Fibroblast of skin of scalp (primary cell): ENCODE measurements around the gene C6orf47. TPM values are rescaled to one million over a fixed set of nuclear protein-coding genes. Genes with fewer than 3 reads are reported as not detected.
"Not testable (repeated sequence)": the region's sequence is repeated elsewhere in the genome, so short reads cannot be mapped to it uniquely, and the experiment has no call there.

Experiments
- DNase-seq: peaks from one replicate; pipeline ENCODE4 v3.0.0-alpha.2; 2013
- polyA plus RNA-seq, 2 experiments: library from polyadenylated mRNA; unstranded; fragments of 120-200 nt; gene quantifications; one replicate each; pipeline ENCODE4 v1.2.1, GENCODE V29; 2013; ENCODE audit not compliant: insufficient read length in 2 of 2

The C6orf47 gene, protein sequence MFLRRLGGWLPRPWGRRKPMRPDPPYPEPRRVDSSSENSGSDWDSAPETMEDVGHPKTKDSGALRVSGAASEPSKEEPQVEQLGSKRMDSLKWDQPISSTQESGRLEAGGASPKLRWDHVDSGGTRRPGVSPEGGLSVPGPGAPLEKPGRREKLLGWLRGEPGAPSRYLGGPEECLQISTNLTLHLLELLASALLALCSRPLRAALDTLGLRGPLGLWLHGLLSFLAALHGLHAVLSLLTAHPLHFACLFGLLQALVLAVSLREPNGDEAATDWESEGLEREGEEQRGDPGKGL
- polyA plus RNA-seq (2013, experiment 1 of 2; ENCODE audit: insufficient read length): 16.2 TPM
- 16.4 TPM for polyA plus RNA-seq (2013, experiment 2 of 2; ENCODE audit: insufficient read length)

DNA sequence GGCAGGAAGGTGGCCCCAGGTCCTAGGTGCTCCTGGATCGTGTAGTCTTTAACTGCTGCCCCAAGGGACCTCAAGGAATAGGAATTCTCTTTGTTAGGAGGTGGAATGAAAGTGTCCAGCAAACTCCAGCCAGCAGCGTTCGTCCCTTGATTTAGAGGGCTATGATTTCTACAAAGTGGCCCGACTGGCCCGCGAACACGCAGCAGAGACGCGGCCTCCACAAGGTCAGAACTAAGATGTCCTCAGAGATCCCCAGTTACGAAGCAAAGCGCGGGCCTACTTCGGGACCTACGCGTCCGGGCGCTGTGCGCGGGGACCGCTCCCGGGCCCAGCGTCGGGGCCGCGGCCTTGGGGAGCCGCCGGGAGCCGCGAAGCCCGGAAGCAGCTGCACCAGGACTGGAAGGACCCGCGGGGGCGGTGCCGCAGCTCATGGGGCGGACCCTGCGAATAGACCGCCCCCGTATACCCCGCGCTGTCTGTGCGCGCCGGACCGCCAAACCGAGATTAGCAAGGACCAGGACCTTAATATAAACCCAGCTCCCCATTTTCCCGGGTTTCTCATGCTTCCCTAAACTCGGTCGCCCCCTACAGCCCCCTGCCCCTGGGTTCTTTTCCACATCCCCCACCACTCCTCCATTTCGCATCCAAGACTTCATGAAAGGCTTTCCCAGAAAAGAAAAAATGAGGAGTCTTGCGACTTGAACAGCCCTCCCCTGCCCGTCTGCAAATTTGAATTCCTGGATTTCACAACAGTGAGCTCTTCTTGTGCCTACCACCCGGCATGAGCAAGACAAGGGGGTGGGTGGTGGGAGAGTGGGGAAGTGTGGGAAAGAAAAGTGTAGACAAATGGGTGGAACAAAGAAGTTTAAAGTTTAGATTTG lies at the start of gene C6orf47:
Gene C6orf47, minus strand, starts transcription at position 398 of the 881 bp plus-strand sequence. CDS start 831 bp downstream, outside the sequence.
- peak; percentile 82 for DNase-seq

DNA sequence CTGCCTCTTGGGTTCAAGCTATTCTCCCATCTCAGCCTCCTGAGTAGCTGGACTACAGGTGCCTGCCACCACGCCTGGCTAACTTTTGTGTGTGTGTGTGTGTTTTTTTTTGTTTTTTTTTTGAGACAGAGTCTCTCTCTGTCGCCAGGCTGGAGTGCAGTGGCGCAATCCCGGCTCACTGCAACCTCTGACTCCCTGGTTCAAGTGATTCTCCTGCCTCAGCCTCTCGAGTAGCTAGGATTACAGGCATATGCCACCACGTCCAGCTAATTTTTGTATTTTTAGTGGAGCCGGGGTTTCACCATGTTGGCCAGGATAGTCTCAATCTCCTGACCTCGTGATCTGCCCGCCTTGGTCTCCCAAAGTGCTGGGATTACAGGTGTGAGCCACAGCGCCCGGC lies 48.6 kb upstream of the C6orf47 start:
- DNase-seq: not testable (repeated sequence)

DNA sequence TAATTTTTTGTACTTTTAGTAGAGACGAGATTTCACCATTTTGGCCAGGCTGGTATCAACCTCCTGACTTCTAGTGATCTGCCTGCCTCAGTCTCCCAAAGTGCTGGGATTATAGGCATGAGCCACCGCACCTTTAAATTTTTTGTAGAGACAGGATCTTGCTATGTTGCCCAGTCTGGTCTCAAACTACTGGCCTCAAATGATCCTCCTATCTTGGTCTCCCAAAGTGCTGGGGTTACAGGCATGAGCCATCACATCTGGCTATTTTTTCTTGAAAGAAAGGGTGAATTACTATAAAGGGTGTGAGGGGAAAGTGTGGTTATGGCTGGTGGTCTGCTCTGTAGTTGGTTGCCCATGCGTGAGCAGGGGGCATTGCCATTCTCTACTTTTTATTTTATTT lies 47.6 kb upstream of the C6orf47 start:
- no peak for DNase-seq

DNA sequence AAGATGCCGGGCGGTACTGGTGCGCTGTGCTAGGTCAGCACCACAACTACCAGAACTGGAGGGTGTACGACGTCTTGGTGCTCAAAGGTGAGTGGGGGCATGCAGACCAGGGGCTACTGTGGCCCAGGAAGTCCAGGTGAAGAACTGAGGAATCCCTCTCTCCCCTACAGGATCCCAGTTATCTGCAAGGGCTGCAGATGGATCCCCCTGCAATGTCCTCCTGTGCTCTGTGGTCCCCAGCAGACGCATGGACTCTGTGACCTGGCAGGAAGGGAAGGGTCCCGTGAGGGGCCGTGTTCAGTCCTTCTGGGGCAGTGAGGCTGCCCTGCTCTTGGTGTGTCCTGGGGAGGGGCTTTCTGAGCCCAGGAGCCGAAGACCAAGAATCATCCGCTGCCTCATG lies 47.1 kb upstream of the C6orf47 start:
- no peak for DNase-seq

DNA sequence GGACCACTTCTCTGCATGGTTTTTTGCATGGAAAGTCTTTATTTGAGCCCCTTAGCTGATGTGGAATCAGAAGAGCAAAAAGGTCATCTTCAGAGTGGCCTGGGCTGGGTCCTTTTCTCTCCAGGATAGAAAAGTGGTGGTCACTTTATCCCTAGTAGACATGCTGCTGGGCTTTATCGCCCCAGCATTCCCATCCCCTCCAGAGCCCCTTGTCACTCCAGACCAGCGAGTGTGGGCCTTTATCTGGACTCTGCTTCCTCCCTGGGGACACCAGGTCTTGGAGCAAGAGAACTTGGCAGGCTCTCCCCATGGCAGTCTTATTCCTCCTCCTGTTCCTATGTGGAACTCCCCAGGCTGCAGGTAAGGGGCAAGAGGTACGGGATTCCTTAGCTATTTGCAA lies 46.0 kb upstream of the C6orf47 start, which contains the start of gene LY6G6F:
Gene LY6G6F, plus strand, starts transcription at position 268 of the 400 bp plus-strand sequence. Its CDS starts 41 bp downstream, at position 309.
- DNase-seq: no peak

DNA sequence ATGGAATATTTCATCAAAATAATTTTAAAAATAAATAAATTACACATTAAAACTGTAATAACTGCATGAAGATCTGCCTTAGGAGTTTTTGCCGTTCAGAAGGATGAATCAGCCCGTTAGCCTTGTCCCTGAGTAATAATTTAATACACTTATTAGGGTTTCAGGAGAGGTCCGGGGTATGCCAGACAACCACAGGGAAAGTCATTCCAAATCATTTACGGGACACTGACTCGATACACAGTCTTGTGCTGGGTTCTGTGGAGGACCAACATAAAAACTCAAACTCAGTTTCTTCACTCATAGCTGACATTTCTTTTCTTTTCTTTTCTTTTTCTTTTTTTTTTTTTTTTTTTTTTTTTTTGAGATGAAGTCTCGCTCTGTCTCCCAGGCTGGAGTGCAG lies 45.4 kb upstream of the C6orf47 start:
- no peak for DNase-seq

DNA sequence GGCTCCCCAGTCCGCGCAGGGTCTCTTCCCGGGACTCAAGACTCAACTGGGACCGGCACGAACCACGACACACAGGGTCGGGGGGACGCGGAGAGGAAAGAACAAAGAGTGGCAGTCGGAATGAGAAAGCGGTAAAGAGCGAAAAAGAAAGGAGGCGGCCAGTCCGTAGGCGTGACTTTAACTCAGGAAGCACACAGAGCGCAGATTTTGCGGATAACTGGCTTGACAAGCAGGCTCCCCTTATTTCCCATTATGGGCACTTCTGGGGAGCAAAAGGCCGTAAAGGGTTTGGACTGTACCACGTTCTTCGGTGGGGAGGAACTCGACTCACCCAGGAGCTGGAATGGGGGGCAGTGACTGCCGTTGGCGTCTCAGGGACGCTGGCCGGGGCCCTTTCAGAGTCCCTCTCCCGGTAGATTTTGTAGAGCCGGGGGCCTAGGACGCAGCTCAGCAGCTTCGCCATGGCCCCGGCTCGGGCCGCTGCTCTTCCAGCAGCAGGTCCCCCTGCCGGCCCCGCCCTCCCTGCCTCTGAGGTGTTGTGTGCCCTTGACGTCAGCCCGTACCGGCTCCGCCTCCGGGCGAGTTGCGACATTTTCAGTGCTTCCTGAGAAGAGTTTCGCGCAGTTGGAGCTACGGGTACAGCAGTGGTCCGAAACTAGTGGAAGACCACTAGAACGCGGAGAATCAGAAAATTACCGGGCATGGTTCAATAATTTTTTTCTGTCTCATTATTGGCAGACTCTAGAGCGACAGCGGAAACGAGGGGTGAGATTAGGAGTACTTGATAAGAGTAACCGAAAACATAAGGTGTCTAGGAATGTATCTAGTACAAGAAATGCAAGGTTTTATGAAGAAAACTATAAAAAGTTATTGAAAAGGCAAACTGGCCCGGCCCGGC lies 42.5 kb upstream of the C6orf47 start, which contains the start of gene ABHD16A:
Gene ABHD16A, minus strand, starts transcription at position 506 of the 898 bp plus-strand sequence. Its CDS starts 43 bp downstream, at position 463.
- DNase-seq: peak; percentile 98

DNA sequence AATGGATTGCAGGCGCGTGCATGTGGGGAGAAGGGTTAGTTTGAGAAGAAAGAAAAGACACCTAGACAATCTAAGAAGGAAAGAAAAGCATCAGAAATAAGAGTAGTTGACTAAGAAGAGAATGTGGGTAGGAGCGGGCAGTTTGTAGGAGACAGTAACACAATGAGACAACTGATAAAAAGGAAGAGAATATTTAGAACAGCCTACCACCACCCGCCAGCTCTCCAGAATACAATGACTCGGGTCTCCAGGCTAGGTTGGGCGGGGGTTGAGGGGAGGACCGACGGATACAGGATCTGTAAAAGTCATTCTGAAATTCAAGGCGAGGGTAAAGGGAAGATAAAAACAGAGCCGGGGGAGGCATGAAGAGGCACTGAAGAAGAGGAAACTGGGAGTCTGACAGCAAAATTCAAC lies 41.8 kb upstream of the C6orf47 start:
- no peak for DNase-seq

DNA sequence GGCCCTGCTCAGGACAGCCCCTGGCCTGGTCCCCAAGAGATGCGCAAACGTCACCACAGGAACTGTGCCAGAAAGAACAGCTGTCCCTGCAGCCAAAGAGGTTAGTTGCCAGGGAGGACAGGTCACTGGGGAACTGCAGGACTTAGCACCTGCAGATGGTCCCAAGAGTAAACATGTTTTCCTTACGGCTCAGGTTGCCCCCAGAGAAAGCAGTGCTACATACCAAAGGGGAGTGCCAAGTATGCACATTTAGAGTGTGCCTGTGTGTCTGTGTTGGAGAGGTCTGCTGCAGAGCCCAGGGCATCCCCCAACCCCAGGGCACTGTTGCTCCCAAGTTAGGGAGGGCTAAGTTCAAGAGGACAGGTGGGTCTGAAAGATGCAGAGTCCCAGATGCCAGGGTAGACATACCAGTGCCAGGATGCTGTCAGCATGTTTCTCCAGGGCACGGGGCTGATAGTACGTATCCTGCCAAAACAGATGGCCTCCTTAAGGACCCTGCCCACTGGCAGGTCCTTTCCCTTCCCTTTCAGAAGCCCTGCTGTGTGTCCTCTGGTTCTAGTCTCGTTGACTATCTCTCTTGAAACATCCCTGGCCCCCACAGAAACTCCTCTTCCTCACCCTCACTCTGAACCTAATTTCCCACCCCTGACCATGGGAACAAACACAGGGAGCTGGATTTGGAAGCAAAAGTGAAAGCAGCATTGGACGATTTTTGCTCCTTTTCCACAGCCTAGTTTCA lies 41.3 kb upstream of the C6orf47 start:
- DNase-seq: peak; percentile 12

DNA sequence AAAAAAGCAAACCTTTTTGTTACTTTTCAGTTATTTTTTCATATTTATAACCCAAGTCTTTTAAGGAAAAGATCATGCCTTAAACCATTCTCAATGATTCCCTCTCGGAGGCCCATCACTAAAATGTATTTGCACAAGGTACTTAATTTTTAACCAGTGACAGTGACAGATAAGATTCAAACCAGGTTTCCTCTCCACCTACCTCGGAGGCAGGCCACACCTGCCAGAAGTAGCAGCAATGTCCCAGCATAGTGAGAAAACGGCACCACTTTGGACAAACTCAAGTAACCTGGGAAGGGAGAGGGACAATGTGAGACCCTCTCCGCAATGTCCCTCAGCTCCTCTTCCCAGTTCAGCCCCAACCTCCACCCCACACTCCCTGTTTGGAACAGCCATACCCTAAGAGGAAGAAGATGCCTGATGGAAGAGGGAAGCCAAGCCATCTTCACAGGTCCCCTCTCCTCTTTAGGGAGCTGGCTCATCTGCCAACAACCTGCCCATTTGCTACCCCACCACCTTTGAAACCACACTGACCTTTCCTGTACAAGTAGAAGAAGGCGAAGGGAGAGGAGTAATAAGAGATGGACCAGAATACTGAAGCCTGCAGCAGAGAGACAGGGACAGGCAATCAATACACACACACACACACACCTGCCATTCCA lies 40.3 kb upstream of the C6orf47 start:
- DNase-seq: no peak

DNA sequence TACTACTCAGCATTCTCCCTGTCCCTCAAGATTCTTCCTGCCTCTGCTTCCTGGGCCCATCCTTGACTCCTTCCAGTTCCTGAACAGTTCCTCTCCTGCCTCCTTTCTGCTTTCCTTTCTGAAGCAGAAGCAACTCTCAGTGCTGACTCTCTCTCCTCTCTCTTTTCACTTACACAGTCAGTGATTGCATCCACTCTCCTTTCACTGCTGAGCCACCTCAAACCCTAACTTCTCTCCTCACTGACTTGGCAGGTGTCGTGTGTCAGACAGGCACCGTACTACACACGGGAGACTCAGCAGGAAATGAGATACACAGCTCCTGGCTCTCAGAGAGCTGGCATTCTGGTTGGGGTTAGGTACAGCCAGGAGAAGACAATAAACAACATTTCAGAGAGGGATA lies 37.0 kb upstream of the C6orf47 start:
- no peak for DNase-seq

DNA sequence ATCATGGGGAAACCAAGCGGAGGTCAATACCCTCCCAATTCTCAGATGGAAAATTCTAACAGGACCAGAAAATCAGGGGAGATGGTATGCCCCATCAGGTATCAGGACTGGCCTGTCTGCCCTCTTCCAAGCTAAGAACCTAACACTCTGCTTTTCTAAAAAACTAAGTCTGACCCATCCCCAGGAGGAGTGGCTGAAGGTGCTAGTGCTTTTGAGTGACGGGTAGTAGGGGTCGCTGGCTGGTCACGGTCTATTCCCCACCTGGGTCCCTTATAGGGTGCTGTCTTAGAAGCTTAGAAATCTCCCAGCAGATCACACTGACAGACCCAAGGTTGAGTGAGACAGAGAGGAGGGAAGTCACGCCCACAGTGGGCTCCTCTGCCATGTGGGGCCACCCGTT lies 33.0 kb upstream of the C6orf47 start:
- no peak for DNase-seq

DNA sequence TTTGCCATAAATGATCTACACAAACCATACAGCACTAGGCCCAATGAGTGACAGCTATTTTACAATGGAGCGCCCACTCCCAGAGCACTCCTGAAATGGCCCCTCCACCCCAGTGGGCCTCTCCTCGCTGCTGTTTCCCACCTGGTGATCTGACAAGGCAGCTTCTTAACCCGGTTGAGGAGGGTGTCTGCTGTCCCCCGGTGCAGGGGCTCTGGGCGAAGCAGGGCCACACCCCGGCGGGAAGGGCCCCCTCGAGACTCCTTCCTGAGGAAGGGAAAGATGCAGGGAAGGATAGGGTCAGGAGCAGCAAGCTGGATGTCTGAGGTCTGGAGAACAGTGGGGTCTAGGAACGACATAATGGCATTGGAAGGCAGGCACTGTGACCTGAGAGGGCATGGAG lies 32.3 kb upstream of the C6orf47 start:
- no peak for DNase-seq

DNA sequence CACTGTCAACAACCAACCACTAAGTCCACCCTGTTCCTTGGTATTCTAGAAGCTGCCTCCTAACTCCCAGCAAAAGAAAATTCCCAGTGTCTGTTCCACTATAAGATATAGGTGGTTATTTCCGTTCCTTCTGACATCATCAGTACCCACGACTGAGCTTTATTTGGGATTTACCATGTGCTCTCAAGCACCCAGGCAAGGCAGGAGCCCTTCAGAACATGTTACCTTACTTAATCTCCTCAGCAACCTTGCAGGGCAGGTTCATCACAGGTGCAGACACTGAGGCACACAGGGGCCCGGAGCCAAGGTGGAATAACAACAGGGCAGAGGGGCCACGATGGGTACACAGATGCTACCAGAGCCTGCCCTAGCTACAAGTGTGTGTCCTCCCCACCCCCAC lies 31.8 kb upstream of the C6orf47 start:
- no peak for DNase-seq

DNA sequence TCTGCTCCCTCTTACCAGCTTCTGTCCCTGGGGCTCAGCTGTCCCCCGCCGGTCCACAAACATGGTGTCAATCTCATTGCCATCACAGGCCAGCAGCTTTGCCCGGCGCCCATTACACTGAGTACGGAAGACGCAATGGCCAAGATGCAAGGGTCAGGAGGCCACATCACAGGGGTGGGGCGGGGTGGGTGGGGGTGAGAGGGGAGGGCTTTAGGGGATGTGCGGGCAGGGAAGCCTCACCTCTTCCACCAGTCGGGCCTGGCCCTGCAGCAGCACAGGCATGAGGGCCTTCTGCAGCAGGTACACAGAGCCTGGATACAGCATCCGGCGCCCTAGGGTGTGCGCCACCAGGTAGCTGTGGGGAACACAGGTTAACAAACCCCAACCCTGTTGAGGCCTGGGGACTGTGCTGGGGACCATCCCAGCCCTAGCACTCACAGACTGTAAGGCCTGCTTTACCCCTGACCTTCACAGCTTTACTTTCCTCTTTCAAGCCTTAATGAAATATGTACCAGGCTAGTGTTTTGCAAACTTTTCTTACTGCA lies 31.1 kb upstream of the C6orf47 start:
- DNase-seq: no peak

DNA sequence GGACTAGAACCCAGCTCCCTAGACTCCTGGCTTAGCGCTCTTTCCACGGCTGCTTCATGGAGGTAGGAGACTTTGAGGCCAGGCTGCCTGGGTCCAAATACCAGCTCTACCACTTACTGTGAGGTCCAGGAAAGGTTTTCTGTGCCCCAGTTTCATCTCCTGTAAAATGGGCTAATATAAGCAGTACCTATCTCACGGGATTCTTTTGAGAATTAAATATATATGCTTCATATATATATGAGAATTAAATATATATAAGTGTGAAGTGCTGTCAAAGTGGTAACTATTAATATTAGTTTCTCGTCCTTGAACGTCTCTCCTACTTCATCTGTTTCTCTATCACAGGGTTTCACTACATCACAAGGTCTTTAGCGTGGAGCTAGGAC lies 30.5 kb upstream of the C6orf47 start:
- no peak for DNase-seq

DNA sequence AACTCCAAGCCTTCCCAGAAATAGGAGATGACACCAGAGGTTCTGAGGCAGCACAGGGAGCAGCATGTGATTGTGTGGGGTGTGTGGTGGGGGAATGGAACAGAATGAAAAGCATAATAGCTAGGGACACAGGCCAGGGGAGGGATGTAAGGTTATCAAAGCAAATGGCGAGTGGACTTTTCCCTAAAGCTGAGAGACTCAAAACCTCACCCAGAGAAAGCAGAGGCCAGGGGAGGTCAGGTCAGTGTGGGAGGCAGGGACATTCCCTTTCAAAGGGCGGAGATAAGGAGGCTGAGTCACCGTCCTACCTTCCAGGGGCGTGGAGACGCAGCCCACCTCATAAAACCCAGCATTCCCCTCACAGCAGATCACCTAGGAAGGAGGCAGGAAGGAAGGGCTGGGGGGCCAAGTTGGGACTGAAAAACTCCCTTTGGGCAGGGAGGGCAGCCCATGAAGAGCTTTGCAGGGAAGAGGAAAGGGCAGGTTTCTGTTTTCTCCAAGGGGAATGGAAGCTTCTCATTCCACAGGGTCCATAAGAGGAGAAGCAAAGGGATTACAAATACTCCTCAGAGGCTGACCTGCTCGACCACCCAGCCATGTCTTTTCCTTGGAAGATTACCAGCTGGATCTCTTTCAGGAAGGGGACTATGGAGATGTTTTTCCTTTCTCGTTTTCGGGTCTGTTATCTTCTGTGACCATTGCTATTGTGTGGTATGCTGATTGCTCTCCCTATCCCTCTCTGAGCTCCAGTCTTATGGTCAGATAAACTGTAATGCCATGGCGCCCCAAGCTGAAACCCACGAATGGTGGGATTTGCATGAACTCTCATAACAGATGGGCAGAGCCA lies 29.9 kb upstream of the C6orf47 start:
- no peak for DNase-seq

DNA sequence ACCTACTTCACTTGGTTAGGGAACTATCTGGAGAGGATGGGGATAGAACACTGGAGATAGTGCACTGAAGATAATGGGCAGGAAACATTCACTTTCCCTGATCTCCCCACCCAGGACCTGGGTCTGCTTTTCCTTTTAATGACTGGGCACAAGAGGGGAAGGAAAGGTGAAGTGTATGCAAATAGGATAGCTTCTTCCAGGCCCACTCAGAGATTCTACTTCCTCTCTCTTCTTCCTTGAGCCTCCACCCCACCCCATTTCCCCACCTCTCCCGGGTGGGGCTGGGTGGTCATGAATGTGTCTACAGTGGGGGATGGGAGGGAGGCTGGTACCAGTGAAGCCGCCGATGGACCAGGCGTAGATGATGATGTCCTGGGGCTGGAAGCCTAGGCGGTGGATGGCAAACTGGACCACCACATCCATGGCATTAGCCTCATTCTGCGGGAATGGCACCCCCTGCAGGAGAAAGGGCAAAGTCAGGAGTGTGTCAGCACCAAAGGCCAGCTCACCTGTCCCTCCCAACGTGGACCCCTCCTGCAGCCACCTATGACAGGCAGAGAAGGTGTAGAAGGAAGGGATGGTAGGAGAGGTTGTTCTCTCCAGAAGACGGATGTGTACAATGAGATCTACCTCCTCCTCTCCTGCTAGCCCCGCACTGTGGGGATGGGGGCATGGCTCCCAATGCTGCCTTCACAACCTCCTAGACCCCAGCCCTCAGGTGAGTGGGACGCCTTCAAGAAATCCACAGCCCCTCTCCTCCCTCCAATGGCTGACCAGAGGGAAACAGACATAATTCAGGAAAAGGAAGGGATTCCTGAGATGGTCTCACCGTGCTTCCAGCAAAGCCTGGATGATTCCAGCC lies 28.9 kb upstream of the C6orf47 start:
- no peak for DNase-seq
